GM21423 (cell line): ENCODE results near the gene ADAMTS4.
A peak's percentile ranks its signal among the peaks of the same experiment; 100 is the strongest.

Source experiments
- ATAC-seq: cut with Tn5 transposase; IDR thresholded peaks from one replicate; pipeline ENCODE4 v1.9.1; 2021; ENCODE audit warnings: mild to moderate bottlenecking, moderate library complexity; ENCODE audit not compliant: unreplicated experiment

The ADAMTS4 gene

DNA sequence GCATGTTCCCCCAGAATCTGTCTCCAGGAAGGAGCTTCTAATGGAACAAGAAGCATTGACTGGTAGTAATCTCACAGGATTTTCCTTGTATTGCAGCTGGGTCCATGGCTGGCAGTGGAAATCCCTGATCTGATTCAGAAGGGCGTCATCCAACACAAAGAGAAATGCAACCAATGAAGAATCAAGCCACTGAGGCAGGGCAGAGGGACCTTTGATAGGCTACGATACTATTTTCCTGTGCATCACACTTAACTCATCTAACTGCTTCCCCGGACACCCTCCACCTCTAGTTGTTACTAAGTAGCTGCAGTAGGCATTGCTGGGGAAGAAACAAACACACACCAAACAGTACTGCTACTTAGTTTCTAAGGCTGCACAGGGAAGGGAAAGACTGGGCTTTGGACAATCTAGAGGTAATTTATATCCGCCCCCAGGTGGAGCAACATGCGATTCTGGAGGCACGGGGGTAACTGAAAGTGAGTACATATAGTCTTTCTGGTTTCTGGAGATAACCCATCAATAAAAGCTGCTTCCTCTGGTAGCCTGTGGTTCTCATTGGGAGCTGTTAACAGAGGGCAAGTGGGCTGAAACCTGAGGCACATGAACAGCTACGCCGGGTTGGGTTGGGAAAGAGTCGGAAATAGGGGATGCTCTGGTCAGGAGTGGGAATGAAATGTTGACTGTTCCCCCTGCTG, 40.4 kb downstream of the ADAMTS4 start:
- ATAC-seq: no peak

DNA sequence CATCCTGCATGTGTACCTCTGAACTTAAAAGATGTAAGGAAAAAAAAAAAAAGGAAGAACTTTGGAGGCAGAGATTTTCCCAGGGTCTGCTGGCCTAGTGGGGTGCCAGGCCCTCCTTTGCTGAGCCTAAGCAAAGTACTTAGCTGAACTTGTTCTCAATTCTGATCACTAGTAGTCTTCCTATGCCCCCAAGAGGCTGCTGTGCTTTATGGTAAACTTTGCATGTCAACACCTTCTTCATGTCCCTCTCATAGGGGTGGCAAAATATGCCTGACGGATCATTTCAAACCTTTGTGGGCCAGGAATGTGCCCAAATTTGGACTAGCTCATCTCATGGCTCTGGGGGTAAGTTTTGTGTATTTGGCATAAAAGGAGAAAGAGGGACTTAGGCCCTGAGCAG, 41.0 kb downstream of the ADAMTS4 start:
- ATAC-seq: no peak

DNA sequence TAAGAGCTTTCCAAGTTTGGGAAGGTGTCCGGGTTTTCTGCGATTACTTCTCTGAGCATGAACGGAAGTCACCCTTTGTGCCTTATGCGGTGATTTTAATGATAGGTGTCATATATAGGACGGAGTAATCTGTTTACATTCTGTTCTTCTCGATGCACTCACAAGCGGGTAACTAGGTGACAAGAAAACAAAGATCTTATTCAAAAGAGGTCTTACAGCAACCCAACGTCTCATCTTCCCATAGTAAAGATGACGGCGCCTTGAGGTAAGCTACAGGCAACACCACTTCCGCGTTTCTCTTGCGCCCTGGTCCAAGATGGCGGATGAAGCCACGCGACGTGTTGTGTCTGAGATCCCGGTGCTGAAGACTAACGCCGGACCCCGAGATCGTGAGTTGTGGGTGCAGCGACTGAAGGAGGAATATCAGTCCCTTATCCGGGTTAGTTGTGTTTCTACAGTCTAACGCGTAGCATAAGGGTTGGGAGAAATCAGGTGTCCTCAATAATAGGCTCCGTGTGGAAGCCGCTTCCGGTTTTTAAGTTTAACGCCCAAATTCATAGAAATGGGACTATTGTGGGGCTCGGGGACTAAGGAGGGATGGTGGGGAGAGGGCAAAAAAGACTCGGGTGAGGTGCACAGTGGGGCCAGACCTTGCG, 45.0 kb downstream of the ADAMTS4 start, which contains the start of gene UFC1:
UFC1 (plus strand) TSS at position 297 of the 656 bp plus-strand sequence; CDS start at position 317, 20 bp downstream.
- ATAC-seq: peak; percentile 92

DNA sequence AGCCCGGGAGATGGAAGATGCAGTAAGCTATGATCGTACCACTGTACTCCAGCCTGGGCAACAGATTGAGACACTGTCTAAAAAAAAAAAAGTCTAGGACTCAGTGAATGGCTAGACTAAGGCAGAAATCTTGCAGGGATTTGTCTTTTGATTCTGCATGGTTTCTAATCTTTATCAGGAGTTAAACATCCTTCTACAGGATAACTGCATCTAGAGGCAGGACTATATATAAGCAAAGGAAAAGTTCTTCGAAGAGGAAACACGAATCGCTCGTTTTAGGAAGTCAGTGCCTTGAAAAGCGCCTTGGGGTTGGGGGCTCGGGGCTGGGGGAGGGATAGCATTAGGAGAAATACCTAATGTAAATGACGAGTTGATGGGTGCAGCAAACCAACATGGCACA, 45.7 kb downstream of the ADAMTS4 start:
- no peak for ATAC-seq

DNA sequence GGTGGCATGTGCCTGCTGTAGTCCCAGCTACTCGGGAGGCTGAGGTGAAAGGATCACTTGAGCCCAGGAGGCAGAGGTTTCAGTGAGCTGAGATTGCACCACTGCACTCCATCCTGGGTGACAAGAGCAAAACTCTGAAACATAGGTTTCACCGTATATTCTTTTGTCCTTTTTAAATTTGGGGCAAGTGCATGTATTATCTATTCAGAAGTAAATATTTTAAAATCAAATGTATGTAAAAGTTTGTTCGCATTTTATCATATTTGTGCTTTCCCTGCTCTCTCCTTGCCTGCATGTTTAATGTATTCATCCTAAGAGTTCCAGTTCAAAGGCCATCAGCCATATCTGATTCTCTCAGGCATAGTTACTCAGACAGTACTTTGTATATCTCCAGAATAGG, 53.0 kb downstream of the ADAMTS4 start:
- ATAC-seq: no peak

DNA sequence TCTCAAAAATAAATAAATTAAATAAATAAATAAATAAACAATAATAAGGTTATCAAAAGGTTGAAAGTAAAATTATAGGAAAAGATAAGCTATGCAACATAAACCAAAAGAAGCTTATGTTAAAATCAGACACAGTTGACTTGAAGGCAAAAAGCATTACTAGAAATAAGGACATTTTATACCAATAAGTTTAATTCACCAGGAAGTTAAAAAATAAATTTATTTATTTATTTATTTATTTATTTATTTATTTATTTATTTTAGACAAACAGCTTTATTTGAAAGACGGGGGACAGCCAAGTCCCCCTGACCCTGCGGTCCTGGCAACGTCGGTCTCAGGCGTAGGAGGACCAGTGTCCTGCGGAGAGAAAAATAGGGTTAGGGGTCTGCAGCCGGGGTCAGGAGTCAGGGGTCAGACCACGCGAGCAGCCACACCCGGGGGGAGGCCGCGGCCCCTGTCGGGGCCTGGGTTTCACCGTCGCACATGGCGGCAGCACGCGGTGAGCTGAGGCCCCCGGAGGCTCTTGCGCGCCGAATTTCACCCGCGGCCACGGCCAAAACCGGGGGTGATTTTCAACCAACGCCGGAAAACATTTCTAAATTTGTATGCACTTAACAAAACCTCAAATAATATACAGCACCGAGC, 58.0 kb downstream of the ADAMTS4 start:
- ATAC-seq: no peak

DNA sequence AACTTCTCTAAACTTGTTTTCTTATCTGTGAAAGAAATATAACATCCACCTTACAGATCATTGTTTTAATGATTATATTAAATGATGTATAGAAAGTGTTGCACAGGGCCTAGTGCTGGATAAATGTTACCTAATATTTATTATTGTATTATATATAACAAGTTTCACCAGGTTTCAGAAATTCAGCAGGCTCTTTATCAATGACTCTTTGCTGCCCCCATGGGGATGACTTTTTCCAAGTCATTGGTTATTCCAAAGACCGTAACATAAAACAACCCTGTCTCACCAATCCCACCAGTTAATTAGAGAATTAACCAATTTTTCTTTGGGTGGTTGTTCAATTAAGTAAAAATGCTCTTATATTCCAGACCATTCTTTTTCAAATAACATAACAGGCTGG, 59.1 kb downstream of the ADAMTS4 start:
- no peak for ATAC-seq

DNA sequence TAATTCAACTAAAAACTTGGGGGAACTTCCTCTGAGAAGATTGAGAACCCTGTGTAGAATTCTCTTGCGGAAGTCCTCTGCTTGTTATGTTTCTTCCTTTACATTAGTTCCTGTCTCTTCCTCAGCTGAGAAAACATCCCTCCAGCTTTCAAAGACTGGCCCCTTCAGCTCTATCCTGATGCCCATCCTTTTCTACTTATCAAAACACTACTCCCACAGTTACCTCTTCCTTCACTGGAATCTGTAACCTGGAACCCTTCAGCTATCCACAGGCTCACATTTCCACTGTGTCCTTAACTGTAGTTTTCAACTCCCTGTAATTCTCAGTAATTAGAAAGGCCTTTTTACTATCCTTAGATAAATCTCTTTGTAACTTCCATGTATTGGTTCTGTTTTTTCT, 60.4 kb downstream of the ADAMTS4 start:
- no peak for ATAC-seq

DNA sequence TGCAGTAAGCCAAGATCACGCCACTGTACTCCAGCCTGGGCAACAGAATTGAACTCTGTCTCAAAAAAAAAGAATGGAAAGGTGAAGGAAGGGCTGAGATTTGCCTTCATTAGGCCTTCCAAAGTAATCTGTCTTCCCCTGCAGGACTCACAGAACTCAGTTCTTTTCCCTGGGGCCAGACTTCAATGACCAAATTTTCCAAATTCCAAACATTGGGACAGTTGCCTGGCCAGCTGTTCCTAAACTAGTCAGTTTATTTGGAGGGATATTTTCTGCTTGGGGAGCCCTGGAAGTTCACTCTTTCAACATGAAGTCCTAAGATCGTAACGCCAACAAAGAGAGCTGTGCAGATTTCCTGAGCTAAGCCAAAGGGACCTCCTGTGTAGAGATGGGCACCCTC, 61.0 kb downstream of the ADAMTS4 start:
- no peak for ATAC-seq
